HepG2 (cell line): Measurements from ENCODE around the gene CHID1. TPM values are rescaled to one million over a fixed set of nuclear protein-coding genes. Genes with fewer than 3 reads are reported as not detected.

Experiments
- ARHGAP35 ChIP-seq: sonication (generic); formaldehyde crosslinking; IDR thresholded peaks from 2 replicates; pipeline ENCODE4 v1.9.0; 2022; ENCODE audit warnings: mild to moderate bottlenecking, inconsistent platforms, moderate library complexity, missing genetic modification reagents, borderline replicate concordance
- CSRNP1 ChIP-seq: sonication (generic); formaldehyde crosslinking; IDR thresholded peaks from 2 replicates; pipeline ENCODE4 v1.8.1; 2023; ENCODE audit warnings: mild to moderate bottlenecking, missing genetic modification reagents
- DPF2 ChIP-seq: sonication (generic); formaldehyde crosslinking; IDR thresholded peaks from 2 replicates; pipeline ENCODE4 v1.4.0; 2020; ENCODE audit warnings: mild to moderate bottlenecking, low read depth, missing genetic modification reagents, borderline replicate concordance
- HNRNPK ChIP-seq: fragments of 200-400 bp; formaldehyde crosslinking; IDR thresholded peaks from 2 replicates; pipeline ENCODE4 v1.6.1; 2018; ENCODE audit warnings: low read length, low read depth, moderate library complexity, mild to moderate bottlenecking; ENCODE audit not compliant: poor library complexity, severe bottlenecking
- HNRNPLL ChIP-seq: fragments of 200-400 bp; formaldehyde crosslinking; IDR thresholded peaks from 2 replicates; pipeline ENCODE4 v1.6.1; 2017; ENCODE audit warnings: mild to moderate bottlenecking, low read depth, low read length; ENCODE audit not compliant: poor library complexity, severe bottlenecking
- IRF2 ChIP-seq: IDR thresholded peaks from 2 replicates; pipeline ENCODE4 v1.6.1; 2018; ENCODE audit warnings: missing genetic modification reagents, missing compliant biosample characterization
- MAFG ChIP-seq: sonication (generic); formaldehyde crosslinking; IDR thresholded peaks from 2 replicates; pipeline ENCODE4 v1.5.1; 2020; ENCODE audit warnings: mild to moderate bottlenecking, missing genetic modification reagents
- MZF1 ChIP-seq: sonication (generic); formaldehyde crosslinking; IDR thresholded peaks from 2 replicates; pipeline ENCODE4 v1.8.1; 2023; ENCODE audit warnings: mild to moderate bottlenecking, missing genetic modification reagents, borderline replicate concordance
- NFIB ChIP-seq: sonication (generic); formaldehyde crosslinking; IDR thresholded peaks from 2 replicates; pipeline ENCODE4 v1.9.0; 2021; ENCODE audit warnings: missing genetic modification reagents, mild to moderate bottlenecking, borderline replicate concordance
- POGK ChIP-seq: sonication (generic); formaldehyde crosslinking; conservative IDR thresholded peaks from 2 replicates; pipeline ENCODE4 v1.8.0; 2022; ENCODE audit warnings: mild to moderate bottlenecking, moderate library complexity, missing genetic modification reagents
- ZBTB7A ChIP-seq: sonication (generic); formaldehyde crosslinking; IDR thresholded peaks from 2 replicates; pipeline ENCODE4 v1.8.0; 2022; ENCODE audit warnings: mild to moderate bottlenecking, missing genetic modification reagents
- ZKSCAN1 ChIP-seq: fragments of 150-350 bp; IDR thresholded peaks from 2 replicates; pipeline ENCODE4 v1.6.1; 2014; ENCODE audit warnings: low read length
- ZNF138 ChIP-seq: sonication (generic); formaldehyde crosslinking; IDR thresholded peaks from 2 replicates; pipeline ENCODE4 v1.5.0; 2020; ENCODE audit warnings: mild to moderate bottlenecking, low read depth, missing genetic modification reagents
- ZNF142 ChIP-seq: sonication (generic); formaldehyde crosslinking; IDR thresholded peaks from 2 replicates; pipeline ENCODE4 v1.4.0; 2020; ENCODE audit warnings: missing genetic modification reagents
- ZNF383 ChIP-seq: sonication (generic); formaldehyde crosslinking; IDR thresholded peaks from 2 replicates; pipeline ENCODE4 v1.4.0; 2020; ENCODE audit warnings: missing genetic modification reagents, mild to moderate bottlenecking, borderline replicate concordance
- ZNF709 ChIP-seq: sonication (generic); formaldehyde crosslinking; IDR thresholded peaks from 2 replicates; pipeline ENCODE4 v1.5.0; 2020; ENCODE audit warnings: mild to moderate bottlenecking, missing genetic modification reagents
- ZNF775 ChIP-seq: sonication (generic); formaldehyde crosslinking; IDR thresholded peaks from 2 replicates; pipeline ENCODE4 v1.4.0; 2020; ENCODE audit warnings: missing genetic modification reagents, mild to moderate bottlenecking, moderate library complexity, borderline replicate concordance
- polyA plus RNA-seq, 8 experiments: library from polyadenylated mRNA; depleted of rRNA in 3 of 8; stranded (reverse) in 7 of 8; unstranded in 1 of 8; fragments of >200 nt; fragmentation: Illumina TruSeq in 4 of 8; extraction: Trizol in 4 of 8; gene quantifications; 2 replicates each; pipeline versions ENCODE4 v1.2.1 to v1.2.3, GENCODE V29; 2011 to 2016; ENCODE audit warnings: low read depth in 4 of 8, missing spikeins in 1 of 8, mixed read lengths in 1 of 8; ENCODE audit not compliant: insufficient read depth in 1 of 8
- total RNA-seq, 5 experiments: library from RNA; depleted of rRNA; stranded (reverse); fragments of >200 nt; fragmentation: Illumina TruSeq; extraction: Trizol; gene quantifications; 2 replicates each; pipeline ENCODE4 v1.2.3, GENCODE V29; 2016; ENCODE audit warnings: low read depth in 1 of 5

Gene CHID1
- total and polyA plus RNA-seq, 2 of the 13 experiments (the other 11 are each of a cell fraction or from before 2014, with no cell fraction given), result 65.1 to 93.6 TPM

GRCh38 chr11:925496-926301 is 15.1 kb upstream of the CHID1 start, which contains the start of gene AP2A2 (continued):
- TF ChIP-seq ZBTB7A (CRISPR knock-in tag) (no peak), MZF1 (CRISPR knock-in tag) (no peak), POGK (CRISPR knock-in tag) (0 out of 2 replicates have a peak, but pooled peaks have one; percentile 53), HNRNPK (no peak), ZNF142 (no peak), ARHGAP35 (CRISPR knock-in tag) (no peak), ZNF775 (CRISPR knock-in tag) (no peak), IRF2 (CRISPR knock-in tag) (peak; percentile 26; the same call in 1 of the 2 replicates), ZKSCAN1 (no peak), MAFG (CRISPR knock-in tag) (no peak), CSRNP1 (CRISPR knock-in tag) (no peak), ZNF383 (CRISPR knock-in tag) (0 out of 2 replicates have a peak, but pooled peaks have one; percentile 69), ZNF138 (CRISPR knock-in tag) (no peak), ZNF709 (CRISPR knock-in tag) (no peak), DPF2 (CRISPR knock-in tag) (no peak), HNRNPLL (peak; percentile 29), NFIB (CRISPR knock-in tag) (no peak)
